GM21381 (cell line): ENCODE results near the gene SLC12A5.

Experiments
- ATAC-seq: cut with Tn5 transposase; IDR thresholded peaks from one replicate; pipeline ENCODE4 v1.9.1; 2021; ENCODE audit warnings: mild to moderate bottlenecking, moderate library complexity; ENCODE audit not compliant: unreplicated experiment

SLC12A5 gene

GRCh38 chr20:46006022-46006705 lies 22.9 kb upstream of the SLC12A5 start:
- ATAC-seq, result no peak

- no peak for ATAC-seq
Measured at GRCh38 chr20:46006964-46007363, 22.1 kb upstream of the SLC12A5 start.

GRCh38 chr20:46007671-46008070 lies 21.3 kb upstream of the SLC12A5 start:
- ATAC-seq, result no peak

GRCh38 chr20:46009816-46010215 lies 19.2 kb upstream of the SLC12A5 start:
- ATAC-seq, result no peak

GRCh38 chr20:46010491-46011391 lies 18.3 kb upstream of the SLC12A5 start:
- no peak for ATAC-seq

- ATAC-seq, result no peak
Measured at GRCh38 chr20:46011631-46012482, 17.2 kb upstream of the SLC12A5 start.

GRCh38 chr20:46012921-46013320 lies 16.1 kb upstream of the SLC12A5 start:
- ATAC-seq, result no peak

- ATAC-seq, result no peak
Measured at GRCh38 chr20:46013322-46013828, 15.6 kb upstream of the SLC12A5 start.

- ATAC-seq, result no peak
Measured at GRCh38 chr20:46013829-46014516, 15.0 kb upstream of the SLC12A5 start.

- no peak for ATAC-seq
Measured at GRCh38 chr20:46014517-46015396, 14.3 kb upstream of the SLC12A5 start.

GRCh38 chr20:46017272-46017671 lies 11.7 kb upstream of the SLC12A5 start:
- ATAC-seq, result no peak

GRCh38 chr20:46018112-46018511 lies 10.9 kb upstream of the SLC12A5 start:
- no peak for ATAC-seq

GRCh38 chr20:46018611-46019010 lies 10.4 kb upstream of the SLC12A5 start:
- ATAC-seq, result no peak

- no peak for ATAC-seq
Measured at GRCh38 chr20:46020555-46020954, 8.5 kb upstream of the SLC12A5 start.

GRCh38 chr20:46021361-46022359 lies 7.4 kb upstream of the SLC12A5 start:
- no peak for ATAC-seq

GRCh38 chr20:46022411-46023147 lies 6.4 kb upstream of the SLC12A5 start:
- ATAC-seq, result no peak

- ATAC-seq, result no peak
Measured at GRCh38 chr20:46023148-46023484, 5.9 kb upstream of the SLC12A5 start.

GRCh38 chr20:46023999-46024398 lies 5.0 kb upstream of the SLC12A5 start:
- ATAC-seq, result no peak
